GM23338 (cell line): ENCODE measurements around the gene SPI1. TPM values are rescaled to one million over a fixed set of nuclear protein-coding genes. Genes with fewer than 3 reads are reported as not detected.

ENCODE experiments used
- ATAC-seq: fragments of 200-7000 bp; cut with Tn5 transposase; 3 replicates; pipeline ENCODE4 v1.9.1; 2020
- DNase-seq: peaks from one replicate; pipeline ENCODE4 v3.0.0-alpha.2; 2015; ENCODE audit warnings: low spot score
- H2AFZ ChIP-seq: fragments of 200-600 bp; sonication (generic); 2 replicates; pipeline ENCODE4 v1.8.0; 2016; ENCODE audit warnings: antibody characterized with exemption, mild to moderate bottlenecking, moderate library complexity
- H3F3A ChIP-seq: fragments of 200-600 bp; sonication (generic); replicated peaks from 2 replicates; pipeline ENCODE4 v1.8.0; 2017; ENCODE audit warnings: antibody characterized with exemption, mixed run types, low read depth
- H3K27ac ChIP-seq: fragments of 200-600 bp; sonication (generic); 2 replicates; pipeline ENCODE4 v1.6.1; 2016; ENCODE audit warnings: low read depth
- H3K27me3 ChIP-seq: fragments of 200-600 bp; sonication (generic); 2 replicates; pipeline ENCODE4 v1.8.0; 2016; ENCODE audit warnings: mild to moderate bottlenecking, mixed run types, moderate library complexity; ENCODE audit not compliant: insufficient read depth
- H3K36me3 ChIP-seq: fragments of 200-600 bp; sonication (generic); 2 replicates; pipeline ENCODE4 v1.8.0; 2016; ENCODE audit warnings: mild to moderate bottlenecking; ENCODE audit not compliant: insufficient read depth
- H3K4me1 ChIP-seq: fragments of 200-600 bp; sonication (generic); 2 replicates; pipeline ENCODE4 v1.8.0; 2016; ENCODE audit warnings: mild to moderate bottlenecking, moderate library complexity; ENCODE audit not compliant: insufficient read depth
- H3K4me2 ChIP-seq: fragments of 200-600 bp; sonication (generic); 2 replicates; pipeline ENCODE4 v1.7.1; 2017; ENCODE audit warnings: mixed run types
- H3K4me3 ChIP-seq: fragments of 200-600 bp; sonication (generic); 2 replicates; pipeline ENCODE4 v1.6.1; 2016; ENCODE audit warnings: mixed run types
- H3K79me2 ChIP-seq: fragments of 200-600 bp; sonication (generic); replicated peaks from 2 replicates; pipeline ENCODE4 v1.8.0; 2017; ENCODE audit warnings: mild to moderate bottlenecking; ENCODE audit not compliant: insufficient read depth
- H3K9me2 ChIP-seq: fragments of 200-600 bp; sonication (generic); 2 replicates; pipeline ENCODE4 v1.8.0; 2017; ENCODE audit not compliant: insufficient read depth
- H4K20me1 ChIP-seq: fragments of 200-600 bp; sonication (generic); replicated peaks from 2 replicates; pipeline ENCODE4 v1.8.0; 2017; ENCODE audit warnings: mild to moderate bottlenecking; ENCODE audit not compliant: insufficient read depth
- H3K27ac Mint-ChIP-seq: 2 replicates; pipeline ENCODE4 v1.8.0; 2020; ENCODE audit warnings: inconsistent platforms, mild to moderate bottlenecking, moderate library complexity, mixed read lengths
- H3K27me3 Mint-ChIP-seq: 3 replicates; pipeline ENCODE4 v1.8.0; 2022; ENCODE audit warnings: low read depth, mild to moderate bottlenecking, moderate library complexity, mixed read lengths, inconsistent platforms; ENCODE audit not compliant: insufficient read depth, poor library complexity
- H3K36me3 Mint-ChIP-seq: 3 replicates; pipeline ENCODE4 v1.8.0; 2021; ENCODE audit warnings: low read depth, mild to moderate bottlenecking, inconsistent platforms, moderate library complexity, mixed read lengths
- H3K4me1 Mint-ChIP-seq: 3 replicates; pipeline ENCODE4 v1.8.0; 2020; ENCODE audit warnings: mild to moderate bottlenecking, inconsistent platforms, mixed read lengths
- H3K4me3 Mint-ChIP-seq: 3 replicates; pipeline ENCODE4 v1.8.0; 2021; ENCODE audit warnings: moderate library complexity, mild to moderate bottlenecking, inconsistent platforms, mixed read lengths
- H3K9me3 Mint-ChIP-seq: 3 replicates; pipeline ENCODE4 v1.8.0; 2020; ENCODE audit warnings: moderate library complexity, mild to moderate bottlenecking, inconsistent platforms, mixed read lengths
- CREB1 ChIP-seq: fragments of 250-450 bp; sonication (Bioruptor Pico); IDR thresholded peaks from 2 replicates; pipeline ENCODE4 v1.5.0; 2020; ENCODE audit warnings: low read depth, mild to moderate bottlenecking, moderate library complexity
- EZH2phosphoT487 ChIP-seq: fragments of 200-600 bp; sonication (generic); IDR thresholded peaks from one replicate; pipeline ENCODE4 v1.8.1; 2018; ENCODE audit warnings: antibody characterized with exemption; ENCODE audit not compliant: unreplicated experiment
- JUNB ChIP-seq: IDR thresholded peaks from one replicate; pipeline ENCODE4 v1.6.1; 2016; ENCODE audit warnings: antibody characterized with exemption; ENCODE audit not compliant: unreplicated experiment
- NANOG ChIP-seq: IDR thresholded peaks from 2 replicates; pipeline ENCODE4 v1.6.1; 2016; ENCODE audit warnings: antibody characterized with exemption, borderline replicate concordance
- STAT1 ChIP-seq: IDR thresholded peaks from one replicate; pipeline ENCODE4 v1.6.1; 2016; ENCODE audit warnings: antibody characterized with exemption; ENCODE audit not compliant: unreplicated experiment
- ZNF114 ChIP-seq: fragments of 250-450 bp; sonication (Bioruptor Pico); IDR thresholded peaks from 2 replicates; pipeline ENCODE4 v1.5.0; 2020; ENCODE audit warnings: mild to moderate bottlenecking, moderate library complexity
- ZNF331 ChIP-seq: fragments of 250-450 bp; sonication (Bioruptor Pico); IDR thresholded peaks from 2 replicates; pipeline ENCODE4 v1.5.0; 2020; ENCODE audit warnings: low read depth, mild to moderate bottlenecking, moderate library complexity
- polyA plus RNA-seq: library from polyadenylated mRNA; unstranded; fragments of >200 nt; fragmentation: Nextera tagmentation; extraction: Ambion mirVana; gene quantifications from 2 replicates; pipeline ENCODE4 v1.2.1, GENCODE V29; 2016
- total RNA-seq: library from RNA; depleted of rRNA; stranded (reverse); fragments of >200 nt; shearing (Covaris generic); gene quantifications from 2 replicates; pipeline ENCODE4 v1.2.3, GENCODE V29; 2014
- TF ChIP-seq, protein P1 (sequence below): IDR thresholded peaks from 2 replicates; pipeline ENCODE4 v1.6.1; 2016; ENCODE audit warnings: antibody characterized with exemption
- TF ChIP-seq, protein P2 (sequence below), 2 experiments: fragments of 200-600 bp in 1 of 2; sonication (generic) in 1 of 2; conservative IDR thresholded peaks; 2 replicates each; pipeline versions ENCODE4 v1.5.1 to v1.6.1; 2016 to 2017; ENCODE audit warnings: antibody characterized with exemption in 2 of 2, low read depth in 2 of 2, mild to moderate bottlenecking in 2 of 2, moderate library complexity in 1 of 2
- TF ChIP-seq, protein P3 (sequence below): IDR thresholded peaks from one replicate; pipeline ENCODE4 v1.6.1; 2018; ENCODE audit warnings: antibody characterized with exemption; ENCODE audit not compliant: unreplicated experiment

Gene SPI1
- total and polyA plus RNA-seq, 2 experiments from 2014 or later, result 0.23 TPM; not detected in 1

DNA sequence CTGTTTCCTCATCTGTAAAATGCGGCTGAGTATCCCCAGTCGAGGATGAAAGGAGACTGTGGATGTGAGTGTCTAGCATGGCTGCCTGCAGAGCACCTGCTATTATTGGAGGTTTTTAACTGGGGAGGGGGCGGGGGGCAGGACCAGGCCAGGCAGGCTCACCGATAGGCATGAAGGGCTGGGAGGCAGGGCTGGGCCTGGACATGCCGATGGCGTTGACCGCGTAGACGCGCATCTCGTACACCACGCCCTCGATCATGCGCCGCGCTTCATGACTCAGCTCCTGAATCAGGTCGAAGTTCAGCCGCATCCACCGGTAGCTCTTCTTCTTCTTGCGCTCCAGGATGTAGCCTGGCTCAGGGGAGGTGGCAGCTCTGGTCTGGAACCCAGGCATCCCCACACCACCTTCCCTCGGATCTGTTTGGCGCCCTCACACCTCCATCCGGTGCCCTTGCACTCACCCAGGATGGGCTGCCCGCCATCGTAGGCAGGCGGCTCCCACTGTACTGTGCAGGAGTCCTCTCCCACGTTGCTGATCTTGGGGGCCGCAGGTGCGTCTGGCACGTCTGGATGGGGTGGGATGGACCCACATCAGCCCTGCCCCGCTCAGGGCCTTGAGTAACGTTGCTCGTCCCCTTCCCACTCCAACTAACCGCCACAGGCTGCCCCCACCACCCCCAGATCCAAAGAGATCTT lies 41.0 kb downstream of the SPI1 start:
- H3K79me2 ChIP-seq, result no peaks in the 10 kb centered on the region
- peaks cover 11% of the 10 kb centered on the region for H3K27me3 Mint-ChIP-seq
- TF ChIP-seq NANOG (no peak), CREB1 (no peak), EZH2phosphoT487 (no peak), JUNB (no peak), ZNF331 (CRISPR knock-in tag) (no peak)
- TF ChIP-seq, protein P1, sequence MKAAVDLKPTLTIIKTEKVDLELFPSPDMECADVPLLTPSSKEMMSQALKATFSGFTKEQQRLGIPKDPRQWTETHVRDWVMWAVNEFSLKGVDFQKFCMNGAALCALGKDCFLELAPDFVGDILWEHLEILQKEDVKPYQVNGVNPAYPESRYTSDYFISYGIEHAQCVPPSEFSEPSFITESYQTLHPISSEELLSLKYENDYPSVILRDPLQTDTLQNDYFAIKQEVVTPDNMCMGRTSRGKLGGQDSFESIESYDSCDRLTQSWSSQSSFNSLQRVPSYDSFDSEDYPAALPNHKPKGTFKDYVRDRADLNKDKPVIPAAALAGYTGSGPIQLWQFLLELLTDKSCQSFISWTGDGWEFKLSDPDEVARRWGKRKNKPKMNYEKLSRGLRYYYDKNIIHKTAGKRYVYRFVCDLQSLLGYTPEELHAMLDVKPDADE, result no peak
- TF ChIP-seq, protein P2, sequence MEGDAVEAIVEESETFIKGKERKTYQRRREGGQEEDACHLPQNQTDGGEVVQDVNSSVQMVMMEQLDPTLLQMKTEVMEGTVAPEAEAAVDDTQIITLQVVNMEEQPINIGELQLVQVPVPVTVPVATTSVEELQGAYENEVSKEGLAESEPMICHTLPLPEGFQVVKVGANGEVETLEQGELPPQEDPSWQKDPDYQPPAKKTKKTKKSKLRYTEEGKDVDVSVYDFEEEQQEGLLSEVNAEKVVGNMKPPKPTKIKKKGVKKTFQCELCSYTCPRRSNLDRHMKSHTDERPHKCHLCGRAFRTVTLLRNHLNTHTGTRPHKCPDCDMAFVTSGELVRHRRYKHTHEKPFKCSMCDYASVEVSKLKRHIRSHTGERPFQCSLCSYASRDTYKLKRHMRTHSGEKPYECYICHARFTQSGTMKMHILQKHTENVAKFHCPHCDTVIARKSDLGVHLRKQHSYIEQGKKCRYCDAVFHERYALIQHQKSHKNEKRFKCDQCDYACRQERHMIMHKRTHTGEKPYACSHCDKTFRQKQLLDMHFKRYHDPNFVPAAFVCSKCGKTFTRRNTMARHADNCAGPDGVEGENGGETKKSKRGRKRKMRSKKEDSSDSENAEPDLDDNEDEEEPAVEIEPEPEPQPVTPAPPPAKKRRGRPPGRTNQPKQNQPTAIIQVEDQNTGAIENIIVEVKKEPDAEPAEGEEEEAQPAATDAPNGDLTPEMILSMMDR (conservative IDR thresholded peaks at IDR 0.05; ENCODE audit: low read depth in 2 of 2), result no peak
- TF ChIP-seq, protein P3, sequence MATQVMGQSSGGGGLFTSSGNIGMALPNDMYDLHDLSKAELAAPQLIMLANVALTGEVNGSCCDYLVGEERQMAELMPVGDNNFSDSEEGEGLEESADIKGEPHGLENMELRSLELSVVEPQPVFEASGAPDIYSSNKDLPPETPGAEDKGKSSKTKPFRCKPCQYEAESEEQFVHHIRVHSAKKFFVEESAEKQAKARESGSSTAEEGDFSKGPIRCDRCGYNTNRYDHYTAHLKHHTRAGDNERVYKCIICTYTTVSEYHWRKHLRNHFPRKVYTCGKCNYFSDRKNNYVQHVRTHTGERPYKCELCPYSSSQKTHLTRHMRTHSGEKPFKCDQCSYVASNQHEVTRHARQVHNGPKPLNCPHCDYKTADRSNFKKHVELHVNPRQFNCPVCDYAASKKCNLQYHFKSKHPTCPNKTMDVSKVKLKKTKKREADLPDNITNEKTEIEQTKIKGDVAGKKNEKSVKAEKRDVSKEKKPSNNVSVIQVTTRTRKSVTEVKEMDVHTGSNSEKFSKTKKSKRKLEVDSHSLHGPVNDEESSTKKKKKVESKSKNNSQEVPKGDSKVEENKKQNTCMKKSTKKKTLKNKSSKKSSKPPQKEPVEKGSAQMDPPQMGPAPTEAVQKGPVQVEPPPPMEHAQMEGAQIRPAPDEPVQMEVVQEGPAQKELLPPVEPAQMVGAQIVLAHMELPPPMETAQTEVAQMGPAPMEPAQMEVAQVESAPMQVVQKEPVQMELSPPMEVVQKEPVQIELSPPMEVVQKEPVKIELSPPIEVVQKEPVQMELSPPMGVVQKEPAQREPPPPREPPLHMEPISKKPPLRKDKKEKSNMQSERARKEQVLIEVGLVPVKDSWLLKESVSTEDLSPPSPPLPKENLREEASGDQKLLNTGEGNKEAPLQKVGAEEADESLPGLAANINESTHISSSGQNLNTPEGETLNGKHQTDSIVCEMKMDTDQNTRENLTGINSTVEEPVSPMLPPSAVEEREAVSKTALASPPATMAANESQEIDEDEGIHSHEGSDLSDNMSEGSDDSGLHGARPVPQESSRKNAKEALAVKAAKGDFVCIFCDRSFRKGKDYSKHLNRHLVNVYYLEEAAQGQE, result no peak
- no peak overlapping the region for H3K4me2 ChIP-seq
- H3K4me1 ChIP-seq, result no peaks in the 10 kb centered on the region
- no peaks in the 10 kb centered on the region for H3K9me2 ChIP-seq
- no peak for ATAC-seq
- H3K4me1 Mint-ChIP-seq, result no peaks in the 10 kb centered on the region
- H3F3A ChIP-seq, result no peaks in the 10 kb centered on the region
- H3K36me3 ChIP-seq, result no peaks in the 10 kb centered on the region
- no peak overlapping the region for H3K27ac ChIP-seq
- no peaks in the 10 kb centered on the region for H3K9me3 Mint-ChIP-seq
- H3K27me3 ChIP-seq, result no peaks in the 10 kb centered on the region
- no peak overlapping the region for H2AFZ ChIP-seq
- H4K20me1 ChIP-seq, result no peaks in the 10 kb centered on the region
- H3K27ac Mint-ChIP-seq, result no peak overlapping the region
- H3K4me3 ChIP-seq, result no peak overlapping the region
- DNase-seq, result no peak
- no peaks in the 10 kb centered on the region; the same call in 2 of the 3 replicates for H3K36me3 Mint-ChIP-seq
- no peak overlapping the region for H3K4me3 Mint-ChIP-seq

DNA sequence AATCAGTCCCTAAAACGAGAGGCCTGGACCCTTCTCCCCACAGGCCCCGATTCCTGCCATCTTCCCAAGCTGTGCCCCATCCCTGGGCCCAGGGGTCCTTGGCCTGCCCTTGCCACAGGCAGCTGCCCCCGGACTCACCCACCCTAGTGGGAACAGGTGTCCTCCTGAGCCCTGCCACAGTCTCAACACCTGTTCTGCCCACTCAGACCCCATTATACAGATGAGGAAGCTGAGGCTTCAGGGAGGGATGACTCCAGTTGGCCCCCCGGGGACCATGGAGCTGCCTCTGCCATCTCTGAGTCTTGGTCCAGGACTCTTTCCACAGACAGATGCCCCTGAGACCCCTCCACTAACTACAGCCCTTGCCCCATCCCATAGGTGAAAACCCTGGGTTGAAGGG lies 41.8 kb downstream of the SPI1 start:
- no peak for ATAC-seq
- H2AFZ ChIP-seq, result no peak overlapping the region
- H3K4me3 ChIP-seq, result no peak overlapping the region
- H3K36me3 ChIP-seq, result no peaks in the 10 kb centered on the region
- H3K27me3 ChIP-seq, result no peaks in the 10 kb centered on the region
- Mint-ChIP-seq H3K27ac (no peak overlapping the region), H3K9me3 (no peaks in the 10 kb centered on the region), H3K4me3 (no peak overlapping the region), H3K27me3 (peaks cover 11% of the 10 kb centered on the region), H3K36me3 (no peaks in the 10 kb centered on the region; the same call in 2 of the 3 replicates), H3K4me1 (no peaks in the 10 kb centered on the region)
- H4K20me1 ChIP-seq, result no peaks in the 10 kb centered on the region
- no peak overlapping the region for H3K27ac ChIP-seq
- no peak overlapping the region for H3K4me2 ChIP-seq
- no peak for DNase-seq
- no peaks in the 10 kb centered on the region for H3K9me2 ChIP-seq
- no peaks in the 10 kb centered on the region for H3F3A ChIP-seq
- H3K79me2 ChIP-seq, result no peaks in the 10 kb centered on the region
- H3K4me1 ChIP-seq, result no peaks in the 10 kb centered on the region
- TF ChIP-seq CREB1 (no peak), JUNB (no peak), STAT1 (no peak), NANOG (no peak), ZNF114 (CRISPR knock-in tag) (no peak), ZNF331 (CRISPR knock-in tag) (no peak)
- TF ChIP-seq, protein P2 (conservative IDR thresholded peaks at IDR 0.05; ENCODE audit: low read depth in 2 of 2), result no peak
- TF ChIP-seq, protein P3, result no peak
